Thoracic aorta (tissue), 2 donors: Measurements from ENCODE around the gene C12orf60. TPM values are rescaled to one million over a fixed set of nuclear protein-coding genes. Genes with fewer than 3 reads are reported as not detected.

Experiments
- ATAC-seq: fragments of 150-250 bp; one replicate; pipeline ENCODE4 v1.8.0; 2017; ENCODE audit warnings: low read depth; ENCODE audit not compliant: insufficient number of reproducible peaks, low FRiP score
- DNase-seq: peaks from one replicate; pipeline ENCODE4 v3.0.0-alpha.2; 2020; ENCODE audit warnings: low spot score
- H3K27ac ChIP-seq, 2 donors: fragments of 200-600 bp; sonication (generic); 1 replicate in 1 of 2; 2 replicates in 1 of 2; pipeline ENCODE4 v1.5.1; 2016; ENCODE audit warnings: mild to moderate bottlenecking in 2 of 2, moderate library complexity in 2 of 2
- H3K27me3 ChIP-seq: fragments of 200-600 bp; sonication (generic); replicated peaks from 2 replicates; pipeline ENCODE4 v1.6.0; 2016; ENCODE audit warnings: mild to moderate bottlenecking; ENCODE audit not compliant: insufficient read depth
- H3K36me3 ChIP-seq: fragments of 200-600 bp; sonication (generic); one replicate; pipeline ENCODE4 v1.5.1; 2016
- H3K4me1 ChIP-seq, 2 donors: fragments of 200-600 bp; sonication (generic); 1 replicate in 1 of 2; 2 replicates in 1 of 2; pipeline versions ENCODE4 v1.5.1 to v1.6.0; 2016; ENCODE audit warnings: low read depth in 2 of 2, mild to moderate bottlenecking in 1 of 2; ENCODE audit not compliant: control insufficient read depth in 1 of 2
- H3K4me3 ChIP-seq: fragments of 200-600 bp; sonication (generic); 2 replicates; pipeline ENCODE4 v1.5.1; 2016; ENCODE audit warnings: mild to moderate bottlenecking
- H3K9me3 ChIP-seq: fragments of 200-600 bp; sonication (generic); 2 replicates; pipeline ENCODE4 v1.5.1; 2016
- CTCF ChIP-seq: fragments of 200-600 bp; sonication (generic); IDR thresholded peaks from one replicate; pipeline ENCODE4 v1.5.1; 2019; ENCODE audit warnings: antibody characterized with exemption
- total RNA-seq, 2 donors: library from RNA; depleted of rRNA; stranded (reverse); fragments of >200 nt; gene quantifications; one replicate each; pipeline versions ENCODE4 v1.1.0 to v1.2.3, GENCODE V29; 2016

C12orf60 gene
- total RNA-seq, 2 donors from 2014 or later: 0.27 TPM; not detected in 1

- Histone ChIP-seq H3K27me3 (no peaks in the 10 kb centered on the region), H3K27ac (peak overlapping the region; percentile 53 to 80), H3K4me3 (no peak overlapping the region), H3K4me1 (peaks cover 37 to 76% of the 10 kb centered on the region in 2 donors), H3K9me3 (no peaks in the 10 kb centered on the region), H3K36me3 (no peaks in the 10 kb centered on the region)
- ATAC-seq (no peak), DNase-seq (no peak)
- no peak for TF ChIP-seq CTCF
Observed at GRCh38 chr12:14846042-14846587, 42.6 kb downstream of the C12orf60 start.

GRCh38 chr12:14846876-14847580 lies 43.6 kb downstream of the C12orf60 start:
- ATAC-seq (no peak), DNase-seq (no peak)
- H3K4me1 ChIP-seq: peaks cover 34 to 68% of the 10 kb centered on the region in 2 donors
- peak overlapping the region; percentile 17 to 80 for H3K27ac ChIP-seq
- H3K36me3 ChIP-seq: no peaks in the 10 kb centered on the region
- TF ChIP-seq CTCF: no peak
- H3K27me3 ChIP-seq: no peaks in the 10 kb centered on the region
- no peak overlapping the region for H3K4me3 ChIP-seq
- no peaks in the 10 kb centered on the region for H3K9me3 ChIP-seq

GRCh38 chr12:14849661-14850060 lies 46.2 kb downstream of the C12orf60 start:
- Histone ChIP-seq H3K27ac (peak overlapping the region; percentile 37), H3K4me1 (peaks cover 32 to 55% of the 10 kb centered on the region in 2 donors), H3K36me3 (no peaks in the 10 kb centered on the region), H3K9me3 (no peaks in the 10 kb centered on the region), H3K4me3 (no peak overlapping the region), H3K27me3 (no peaks in the 10 kb centered on the region)
- no peak for DNase-seq
- peak; percentile 54 for ATAC-seq
- no peak for TF ChIP-seq CTCF

- no peaks in the 10 kb centered on the region for H3K27me3 ChIP-seq
- H3K9me3 ChIP-seq: no peaks in the 10 kb centered on the region
- TF ChIP-seq CTCF: no peak
- DNase-seq (no peak), ATAC-seq (no peak)
- no peak overlapping the region for H3K4me3 ChIP-seq
- no peak overlapping the region for H3K27ac ChIP-seq
- peaks cover 27 to 53% of the 10 kb centered on the region in 2 donors for H3K4me1 ChIP-seq
- no peaks in the 10 kb centered on the region for H3K36me3 ChIP-seq
Observed at GRCh38 chr12:14850929-14851663, 47.6 kb downstream of the C12orf60 start.

GRCh38 chr12:14852880-14853279 lies 49.4 kb downstream of the C12orf60 start:
- DNase-seq: no peak

More at GRCh38 chr12:14852880-14853279, 49.4 kb downstream of the C12orf60 start:
- ATAC-seq: no peak
- Histone ChIP-seq H3K4me3 (no peak overlapping the region), H3K27me3 (no peaks in the 10 kb centered on the region), H3K36me3 (no peaks in the 10 kb centered on the region), H3K27ac (no peak overlapping the region), H3K9me3 (no peaks in the 10 kb centered on the region), H3K4me1 (peaks cover 16 to 35% of the 10 kb centered on the region in 2 donors)
- no peak for TF ChIP-seq CTCF
